SK-N-SH treated with all-trans-retinoic acid at 6 μM for 48 hours (cell line): Measurements from ENCODE around the gene GSTM3.

Experiments
- ATAC-seq: fragments of 200-7000 bp; cut with Tn5 transposase; 3 replicates; pipeline ENCODE4 v1.9.1; 2020; ENCODE audit warnings: mild to moderate bottlenecking, moderate library complexity
- ARNTL ChIP-seq: fragments of 450-650 bp; formaldehyde crosslinking; IDR thresholded peaks from 2 replicates; pipeline ENCODE4 v1.5.0; 2020; ENCODE audit warnings: low read depth, mild to moderate bottlenecking, moderate library complexity, borderline replicate concordance
- BACH2 ChIP-seq: fragments of 250-450 bp; sonication (Bioruptor Pico); IDR thresholded peaks from 2 replicates; pipeline ENCODE4 v1.9.0; 2021; ENCODE audit warnings: mild to moderate bottlenecking, borderline replicate concordance
- CREB5 ChIP-seq: fragments of 250-450 bp; sonication (Bioruptor Pico); IDR thresholded peaks from 2 replicates; pipeline ENCODE4 v1.5.1; 2020; ENCODE audit warnings: low read depth, mild to moderate bottlenecking, moderate library complexity
- CSDC2 ChIP-seq: fragments of 250-450 bp; sonication (Bioruptor Pico); IDR thresholded peaks from 2 replicates; pipeline ENCODE4 v1.5.0; 2020; ENCODE audit warnings: mild to moderate bottlenecking, moderate library complexity
- CSRNP3 ChIP-seq: fragments of 250-450 bp; sonication (Bioruptor Pico); IDR thresholded peaks from 2 replicates; pipeline ENCODE4 v1.5.1; 2021; ENCODE audit warnings: mild to moderate bottlenecking, moderate library complexity
- ESRRG ChIP-seq: fragments of 250-450 bp; sonication (Bioruptor Pico); IDR thresholded peaks from 2 replicates; pipeline ENCODE4 v1.6.1; 2021; ENCODE audit warnings: mild to moderate bottlenecking
- GLIS3 ChIP-seq: fragments of 250-450 bp; sonication (Bioruptor Pico); IDR thresholded peaks from 2 replicates; pipeline ENCODE4 v1.5.0; 2020; ENCODE audit warnings: mild to moderate bottlenecking, moderate library complexity
- ISL1 ChIP-seq: fragments of 250-450 bp; sonication (Bioruptor Pico); IDR thresholded peaks from 2 replicates; pipeline ENCODE4 v2.1.2; 2022; ENCODE audit warnings: mild to moderate bottlenecking, moderate library complexity
- OSR1 ChIP-seq: fragments of 250-450 bp; sonication (Bioruptor Pico); IDR thresholded peaks from 2 replicates; pipeline ENCODE4 v1.8.0; 2022; ENCODE audit warnings: moderate library complexity, mild to moderate bottlenecking, inconsistent platforms
- PATZ1 ChIP-seq: fragments of 250-450 bp; sonication (Bioruptor Pico); IDR thresholded peaks from 2 replicates; pipeline ENCODE4 v1.8.0; 2020; ENCODE audit warnings: mild to moderate bottlenecking, moderate library complexity, borderline replicate concordance
- POU6F1 ChIP-seq: fragments of 250-450 bp; sonication (Bioruptor Pico); IDR thresholded peaks from 2 replicates; pipeline ENCODE4 v1.8.0; 2021; ENCODE audit warnings: low read depth, mild to moderate bottlenecking, moderate library complexity, borderline replicate concordance
- RARB ChIP-seq: fragments of 250-450 bp; sonication (Bioruptor Pico); IDR thresholded peaks from 2 replicates; pipeline ENCODE4 v1.8.0; 2021; ENCODE audit warnings: mild to moderate bottlenecking, moderate library complexity
- SNAI2 ChIP-seq: fragments of 250-450 bp; sonication (Bioruptor Pico); IDR thresholded peaks from 2 replicates; pipeline ENCODE4 v1.5.0; 2020; ENCODE audit warnings: mild to moderate bottlenecking, moderate library complexity
- TCF4 ChIP-seq: fragments of 250-450 bp; sonication (Bioruptor Pico); IDR thresholded peaks from 2 replicates; pipeline ENCODE4 v1.8.0; 2021; ENCODE audit warnings: mild to moderate bottlenecking, moderate library complexity, borderline replicate concordance
- TOX ChIP-seq: fragments of 250-450 bp; sonication (Bioruptor Pico); IDR thresholded peaks from 2 replicates; pipeline ENCODE4 v1.8.0; 2021; ENCODE audit warnings: mild to moderate bottlenecking, moderate library complexity, borderline replicate concordance
- TSHZ2 ChIP-seq: fragments of 250-450 bp; sonication (Bioruptor Pico); IDR thresholded peaks from 2 replicates; pipeline ENCODE4 v1.5.0; 2020; ENCODE audit warnings: mild to moderate bottlenecking, moderate library complexity
- ZFP3 ChIP-seq: fragments of 250-450 bp; sonication (Bioruptor Pico); IDR thresholded peaks from 2 replicates; pipeline ENCODE4 v1.5.0; 2020; ENCODE audit warnings: mild to moderate bottlenecking, moderate library complexity
- ZFP30 ChIP-seq: fragments of 450-650 bp; formaldehyde crosslinking; IDR thresholded peaks from 2 replicates; pipeline ENCODE4 v1.5.0; 2022; ENCODE audit warnings: mild to moderate bottlenecking, moderate library complexity
- ZNF565 ChIP-seq: fragments of 450-650 bp; formaldehyde crosslinking; conservative IDR thresholded peaks from 2 replicates; pipeline ENCODE4 v1.5.0; 2020; ENCODE audit warnings: low read depth, mild to moderate bottlenecking, moderate library complexity
- ZNF70 ChIP-seq: fragments of 450-650 bp; formaldehyde crosslinking; IDR thresholded peaks from 2 replicates; pipeline ENCODE4 v1.5.0; 2020; ENCODE audit warnings: mild to moderate bottlenecking, moderate library complexity
- ZNF8 ChIP-seq: fragments of 450-650 bp; formaldehyde crosslinking; IDR thresholded peaks from 2 replicates; pipeline ENCODE4 v1.5.0; 2020; ENCODE audit warnings: mild to moderate bottlenecking, moderate library complexity

The GSTM3 gene

GRCh38 chr1:109740615-109741373 is at the start of gene GSTM3:
Gene GSTM3, minus strand, starts transcription at chr1:109741038. Its CDS starts 751 bp downstream, at chr1:109740287.
- TF ChIP-seq ZFP3 (no peak), TOX (no peak), SNAI2 (CRISPR knock-in tag) (no peak), ARNTL (no peak), TSHZ2 (CRISPR knock-in tag) (no peak), ESRRG (no peak), ZNF8 (CRISPR knock-in tag) (no peak), CSDC2 (CRISPR knock-in tag) (no peak), ZFP30 (no peak), BACH2 (CRISPR knock-in tag) (no peak), TCF4 (no peak), CSRNP3 (CRISPR knock-in tag) (no peak), ZNF70 (CRISPR knock-in tag) (no peak), ISL1 (CRISPR knock-in tag) (no peak), OSR1 (CRISPR knock-in tag) (no peak), CREB5 (CRISPR knock-in tag) (no peak), RARB (CRISPR knock-in tag) (no peak), POU6F1 (no peak)
- ATAC-seq = peak; percentile 58

GRCh38 chr1:109790329-109790728 is 49.5 kb upstream of the GSTM3 start:
- no peak for ATAC-seq
- TF ChIP-seq CREB5 (CRISPR knock-in tag) = no peak
- no peak for TF ChIP-seq ZNF565 (CRISPR knock-in tag)
- TF ChIP-seq PATZ1 (CRISPR knock-in tag) = no peak
- TF ChIP-seq BACH2 (CRISPR knock-in tag) = no peak
- TF ChIP-seq CSRNP3 (CRISPR knock-in tag) = no peak
- no peak for TF ChIP-seq GLIS3
- no peak for TF ChIP-seq ARNTL
- TF ChIP-seq ZFP30 = no peak
- TF ChIP-seq ZNF8 (CRISPR knock-in tag) = no peak
